BLaER1 (cell line): Measurements from ENCODE around the gene OSM.

Experiments
- H3K27ac ChIP-seq: shearing (Covaris generic); formaldehyde crosslinking; 2 replicates; pipeline ENCODE4 v1.8.1; 2022
- H3K27me3 ChIP-seq: shearing (Covaris generic); formaldehyde crosslinking; 2 replicates; pipeline ENCODE4 v1.8.1; 2022
- H3K36me3 ChIP-seq: shearing (Covaris generic); formaldehyde crosslinking; 2 replicates; pipeline ENCODE4 v1.8.1; 2022
- H3K4me1 ChIP-seq: shearing (Covaris generic); formaldehyde crosslinking; 2 replicates; pipeline ENCODE4 v1.8.1; 2022
- H3K4me2 ChIP-seq: shearing (Covaris generic); formaldehyde crosslinking; 2 replicates; pipeline ENCODE4 v1.8.1; 2022
- H3K4me3 ChIP-seq: shearing (Covaris generic); formaldehyde crosslinking; 2 replicates; pipeline ENCODE4 v1.8.1; 2022
- H3K9ac ChIP-seq: shearing (Covaris generic); formaldehyde crosslinking; 2 replicates; pipeline ENCODE4 v1.8.1; 2022
- H3K9me3 ChIP-seq: shearing (Covaris generic); formaldehyde crosslinking; 2 replicates; pipeline ENCODE4 v1.8.1; 2022
- H4K20me1 ChIP-seq: shearing (Covaris generic); formaldehyde crosslinking; 2 replicates; pipeline ENCODE4 v1.8.1; 2022
- Cebpa-rat ChIP-seq: shearing (Covaris generic); IDR thresholded peaks from 2 replicates; pipeline ENCODE4 v1.8.1; 2022

Gene OSM

DNA sequence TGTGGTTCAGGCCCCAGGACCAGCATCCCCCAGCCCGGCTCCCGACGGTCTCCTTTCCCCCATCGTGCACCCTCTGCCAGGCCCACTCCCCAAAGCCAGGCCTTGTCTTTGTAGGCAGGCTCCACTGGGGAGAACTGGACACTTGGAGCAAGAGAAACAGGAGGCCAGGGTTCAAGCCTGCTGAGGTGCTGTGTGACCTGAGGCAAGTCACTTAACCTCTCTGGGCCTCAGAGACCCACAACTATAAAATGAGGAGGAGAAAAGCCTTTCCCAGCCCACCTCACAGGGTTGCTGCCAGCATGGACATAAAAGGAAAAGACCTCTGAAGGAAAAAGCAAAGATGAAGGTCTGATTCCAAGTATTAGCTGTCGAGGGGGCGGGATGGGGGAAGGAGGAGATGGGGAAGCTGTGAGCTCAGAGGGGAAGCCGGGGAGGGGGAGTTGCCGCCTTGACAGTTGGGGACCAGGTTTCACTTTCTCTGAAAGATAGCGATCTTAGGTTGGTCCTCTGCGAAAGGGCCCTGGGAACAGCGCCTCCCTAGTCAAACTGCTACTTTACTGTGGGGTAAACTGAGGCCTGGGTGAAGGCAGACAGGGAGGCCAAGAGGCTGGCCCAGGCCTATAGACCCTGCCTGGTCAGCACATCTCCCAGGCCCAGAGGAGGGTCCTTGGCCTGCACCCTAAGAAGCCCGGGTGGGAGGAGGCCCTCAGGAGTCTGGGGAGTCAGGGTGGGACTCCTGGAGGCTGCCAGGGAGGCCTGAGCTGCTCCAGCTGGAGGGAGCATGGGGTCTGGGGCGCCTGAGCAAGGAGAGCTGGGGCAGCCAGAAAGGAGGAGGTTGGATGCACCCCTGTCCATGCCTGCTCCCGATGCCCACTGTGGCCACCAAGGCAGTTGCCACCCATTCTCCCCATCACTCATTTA, 991 bp upstream of the OSM start:
- Histone ChIP-seq H3K27ac (peak overlapping the region; percentile 92), H3K9ac (peak overlapping the region; percentile 64; the same call in 1 of the 2 replicates), H3K9me3 (no peaks in the 10 kb centered on the region), H3K4me1 (peaks cover 83% of the 10 kb centered on the region), H3K4me3 (peak overlapping the region; percentile 72), H3K27me3 (no peaks in the 10 kb centered on the region), H3K36me3 (no peaks in the 10 kb centered on the region), H4K20me1 (no peaks in the 10 kb centered on the region), H3K4me2 (peak overlapping the region; percentile 94)
- TF ChIP-seq Cebpa-rat = no peak

DNA sequence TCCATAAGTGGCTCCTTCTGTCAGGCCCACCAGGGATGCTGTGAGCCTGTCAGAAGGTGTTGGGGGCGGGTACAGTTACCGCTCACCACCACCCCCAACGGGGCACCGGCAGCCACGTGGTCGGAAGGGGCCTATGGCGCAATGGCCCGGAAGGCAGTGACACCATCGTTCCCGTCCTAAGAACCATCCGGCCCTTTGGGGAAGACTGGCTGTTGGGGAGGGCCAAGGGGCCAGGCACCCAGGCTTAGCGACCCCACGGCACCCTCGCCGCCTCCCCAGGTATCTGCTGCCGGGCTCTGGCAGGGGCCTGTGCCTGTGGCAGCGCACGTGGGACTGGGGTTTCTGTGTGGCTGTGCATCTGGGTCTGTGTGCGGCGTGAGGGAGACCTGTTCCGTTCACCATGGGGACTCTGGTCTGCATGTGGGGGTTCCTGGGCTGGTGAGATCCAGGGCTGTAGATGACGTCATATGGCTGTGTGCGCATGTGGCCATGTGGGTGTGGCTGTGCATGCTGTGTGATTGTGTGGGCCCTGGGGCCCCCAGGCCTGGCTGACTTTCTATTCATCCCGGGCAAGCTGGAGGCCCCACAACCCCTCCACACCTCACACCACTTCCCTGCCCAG, 717 bp downstream of the OSM start:
- Histone ChIP-seq H3K9me3 (no peaks in the 10 kb centered on the region), H3K36me3 (no peaks in the 10 kb centered on the region), H3K4me1 (peaks cover 78% of the 10 kb centered on the region), H3K27ac (peak overlapping the region; percentile 92), H4K20me1 (no peaks in the 10 kb centered on the region), H3K4me3 (peak overlapping the region; percentile 72), H3K4me2 (peak overlapping the region; percentile 94), H3K9ac (peak overlapping the region; percentile 82), H3K27me3 (no peaks in the 10 kb centered on the region)
- TF ChIP-seq Cebpa-rat = peak; percentile 96

DNA sequence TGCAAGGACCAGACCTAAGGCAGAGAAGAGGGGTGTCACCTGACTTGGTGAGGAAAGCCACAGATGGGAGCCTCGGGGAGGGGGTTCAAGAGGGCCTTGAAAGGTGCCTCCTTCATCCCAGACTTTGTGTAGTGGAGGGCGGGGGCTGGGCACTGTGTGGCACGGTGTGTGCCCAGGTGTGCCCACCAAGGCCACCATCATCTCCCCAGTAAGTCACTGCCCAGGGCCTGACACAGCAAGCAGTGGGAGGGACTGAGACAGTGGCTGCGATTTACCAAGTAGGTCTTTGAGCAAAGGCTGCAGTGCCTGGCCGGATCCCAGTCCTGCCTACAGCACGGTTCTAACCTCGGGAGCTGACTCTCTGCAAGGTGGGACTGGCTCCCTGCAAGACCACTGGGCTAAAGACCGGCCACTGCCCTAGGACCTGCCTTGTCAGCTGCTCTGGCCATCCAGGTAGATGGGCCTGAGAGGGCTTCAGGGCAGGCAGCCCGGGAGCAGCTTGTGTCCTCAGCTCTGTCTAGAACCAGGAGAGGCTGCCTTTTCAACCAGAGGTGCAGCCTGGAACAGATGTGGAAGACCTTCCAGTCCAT, 1.4 kb downstream of the OSM start:
- Histone ChIP-seq H4K20me1 (no peaks in the 10 kb centered on the region), H3K36me3 (no peaks in the 10 kb centered on the region), H3K4me1 (peaks cover 75% of the 10 kb centered on the region), H3K9me3 (no peaks in the 10 kb centered on the region), H3K27me3 (no peaks in the 10 kb centered on the region), H3K4me2 (peak overlapping the region; percentile 94), H3K9ac (peak overlapping the region; percentile 82; the same call in 1 of the 2 replicates), H3K27ac (peak overlapping the region; percentile 92), H3K4me3 (peak overlapping the region; percentile 72)
- TF ChIP-seq Cebpa-rat = no peak

DNA sequence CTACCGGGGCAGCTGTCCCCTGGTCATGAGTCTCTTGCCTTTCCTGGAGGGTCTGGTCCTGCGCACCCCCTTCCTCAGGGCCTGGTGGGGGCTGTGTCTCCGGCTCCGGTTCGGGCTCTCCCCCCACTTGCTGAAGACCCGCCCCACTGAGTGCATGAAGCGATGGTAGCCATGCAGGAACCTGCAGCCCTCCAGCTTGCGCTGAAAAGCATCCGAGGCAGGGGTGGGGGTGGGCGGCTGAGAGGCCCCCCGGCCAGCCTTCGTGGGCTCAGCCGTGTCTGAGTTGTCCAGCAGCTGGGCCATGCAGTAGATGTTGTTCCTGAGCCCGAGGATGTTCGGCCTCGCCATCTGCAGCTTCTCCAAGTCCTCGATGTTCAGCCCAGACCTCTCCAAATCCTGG, 2.8 kb downstream of the OSM start:
- H3K9me3 ChIP-seq = no peaks in the 10 kb centered on the region
- no peaks in the 10 kb centered on the region for H3K27me3 ChIP-seq
- H3K27ac ChIP-seq = no peak overlapping the region
- H3K36me3 ChIP-seq = no peaks in the 10 kb centered on the region
- no peaks in the 10 kb centered on the region for H4K20me1 ChIP-seq
- H3K4me2 ChIP-seq = peak overlapping the region; percentile 74; the same call in 1 of the 2 replicates
- H3K4me3 ChIP-seq = no peak overlapping the region
- no peak overlapping the region for H3K9ac ChIP-seq
- peaks cover 79% of the 10 kb centered on the region for H3K4me1 ChIP-seq
- no peak for TF ChIP-seq Cebpa-rat

DNA sequence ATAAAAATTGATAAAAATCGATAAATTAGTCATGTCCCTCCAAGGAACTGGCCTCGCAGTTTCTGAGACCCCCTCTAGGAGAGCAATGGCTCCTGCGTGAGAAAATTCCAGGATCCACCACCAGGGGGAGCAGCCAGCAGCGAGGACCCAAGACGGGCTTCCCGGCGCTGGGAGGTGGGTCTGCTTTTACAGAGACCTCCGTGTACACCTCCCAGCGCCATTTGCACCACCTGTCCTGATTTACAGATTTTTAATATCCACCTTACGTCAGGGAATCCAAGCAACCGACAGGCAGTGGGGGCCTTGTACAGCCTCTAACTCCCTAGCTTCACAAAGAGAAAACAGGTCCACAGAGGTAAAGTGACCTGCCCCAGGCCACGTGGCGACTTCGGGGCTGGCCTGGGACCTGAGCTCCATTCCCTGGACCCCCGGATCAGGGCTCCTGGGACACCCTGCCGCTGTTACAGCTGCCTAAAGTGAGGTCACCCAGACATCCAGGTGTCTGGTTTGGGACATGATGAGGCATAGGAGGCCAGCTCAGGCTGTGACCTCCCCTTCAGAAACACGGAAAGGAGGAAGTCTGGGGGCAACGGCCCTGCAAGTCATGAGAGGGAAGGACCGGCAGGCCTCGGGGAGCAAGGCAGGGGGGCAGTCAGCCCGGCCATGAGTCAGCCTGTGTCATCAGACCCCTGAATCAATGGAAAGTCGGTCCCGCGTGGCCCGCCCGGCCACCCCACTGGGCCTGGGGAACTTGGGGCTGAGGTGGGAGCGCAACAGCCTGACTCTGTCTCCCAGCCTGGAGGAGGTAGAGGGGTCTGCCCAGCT, 3.5 kb downstream of the OSM start:
- Histone ChIP-seq H3K9ac (no peak overlapping the region), H3K4me1 (peaks cover 79% of the 10 kb centered on the region), H3K27me3 (no peaks in the 10 kb centered on the region), H3K36me3 (no peaks in the 10 kb centered on the region), H3K9me3 (no peaks in the 10 kb centered on the region), H3K27ac (0 out of 2 replicates have a peak overlapping the region, but pooled peaks have one; percentile 1), H3K4me2 (peak overlapping the region; percentile 74), H3K4me3 (no peak overlapping the region), H4K20me1 (no peaks in the 10 kb centered on the region)
- no peak for TF ChIP-seq Cebpa-rat

DNA sequence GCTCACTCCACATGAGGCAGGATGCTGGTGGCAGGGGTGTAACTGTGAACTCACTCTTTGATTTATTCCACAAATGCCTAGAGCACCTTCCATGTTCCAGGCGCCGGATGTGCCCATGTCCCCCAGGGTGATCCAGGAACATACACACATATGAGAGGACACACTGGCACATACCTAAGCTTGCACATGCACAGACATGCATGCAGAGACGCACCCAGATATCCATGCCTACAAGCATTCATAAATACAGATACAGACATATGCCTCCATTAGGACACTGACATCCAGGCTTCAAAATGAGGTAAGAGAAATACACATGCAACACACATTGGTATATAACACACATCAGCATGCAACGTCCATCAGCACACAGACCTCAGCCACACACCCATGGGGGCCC, 4.5 kb downstream of the OSM start:
- no peak overlapping the region for H3K4me2 ChIP-seq
- H3K4me3 ChIP-seq = no peak overlapping the region
- no peaks in the 10 kb centered on the region for H3K9me3 ChIP-seq
- peaks cover 79% of the 10 kb centered on the region for H3K4me1 ChIP-seq
- H3K9ac ChIP-seq = no peak overlapping the region
- no peaks in the 10 kb centered on the region for H3K27me3 ChIP-seq
- no peaks in the 10 kb centered on the region for H3K36me3 ChIP-seq
- H3K27ac ChIP-seq = no peak overlapping the region
- no peak for TF ChIP-seq Cebpa-rat
- H4K20me1 ChIP-seq = no peaks in the 10 kb centered on the region

DNA sequence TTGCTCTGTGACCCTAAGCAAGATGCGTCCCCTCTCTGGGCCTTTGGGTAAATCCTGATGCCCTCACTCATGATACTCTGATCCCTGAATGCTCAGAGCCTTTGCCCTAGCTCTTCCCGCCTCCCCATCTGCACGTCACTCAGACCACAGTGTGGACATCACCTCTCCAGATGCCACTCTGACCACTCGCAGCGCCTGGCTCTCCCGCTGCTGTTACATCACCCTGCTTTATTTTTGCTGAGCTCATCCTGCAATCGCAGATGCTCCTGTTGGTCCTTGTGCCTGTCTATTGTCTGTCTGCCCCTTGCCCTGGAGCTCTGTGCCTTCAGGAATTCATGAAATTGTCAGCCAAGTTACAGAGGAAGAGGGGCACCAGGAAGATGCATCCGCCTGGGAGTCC, 5.5 kb downstream of the OSM start:
- Histone ChIP-seq H4K20me1 (no peaks in the 10 kb centered on the region), H3K4me2 (no peak overlapping the region), H3K9ac (no peak overlapping the region), H3K27me3 (no peaks in the 10 kb centered on the region), H3K36me3 (no peaks in the 10 kb centered on the region), H3K27ac (no peak overlapping the region), H3K4me1 (peaks cover 81% of the 10 kb centered on the region), H3K4me3 (no peak overlapping the region), H3K9me3 (no peaks in the 10 kb centered on the region)
- no peak for TF ChIP-seq Cebpa-rat

DNA sequence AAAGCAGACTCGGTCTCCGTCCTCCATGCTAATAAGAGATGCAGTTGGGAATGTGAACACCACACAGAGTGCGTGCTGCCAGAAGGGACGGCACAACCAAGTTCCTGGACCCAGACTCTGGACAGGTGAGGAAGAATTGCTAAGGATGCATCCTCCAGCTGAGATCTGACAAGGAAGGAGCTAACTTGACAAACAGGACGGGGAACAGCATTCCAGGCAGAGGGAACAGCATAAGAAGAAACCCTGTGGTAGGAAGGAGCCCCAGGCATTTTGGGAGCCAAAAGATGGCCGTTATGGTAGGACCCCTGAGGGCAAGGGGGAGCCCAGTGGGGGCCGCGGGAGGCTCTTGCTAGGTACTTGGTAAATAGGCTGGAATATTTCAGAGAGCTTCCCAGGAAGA, 6.0 kb downstream of the OSM start:
- H4K20me1 ChIP-seq = no peaks in the 10 kb centered on the region
- no peaks in the 10 kb centered on the region for H3K36me3 ChIP-seq
- H3K27me3 ChIP-seq = no peaks in the 10 kb centered on the region
- H3K4me1 ChIP-seq = peaks cover 81% of the 10 kb centered on the region
- H3K27ac ChIP-seq = no peak overlapping the region
- H3K4me2 ChIP-seq = no peak overlapping the region
- H3K9me3 ChIP-seq = no peaks in the 10 kb centered on the region
- no peak overlapping the region for H3K4me3 ChIP-seq
- H3K9ac ChIP-seq = no peak overlapping the region
- no peak for TF ChIP-seq Cebpa-rat

DNA sequence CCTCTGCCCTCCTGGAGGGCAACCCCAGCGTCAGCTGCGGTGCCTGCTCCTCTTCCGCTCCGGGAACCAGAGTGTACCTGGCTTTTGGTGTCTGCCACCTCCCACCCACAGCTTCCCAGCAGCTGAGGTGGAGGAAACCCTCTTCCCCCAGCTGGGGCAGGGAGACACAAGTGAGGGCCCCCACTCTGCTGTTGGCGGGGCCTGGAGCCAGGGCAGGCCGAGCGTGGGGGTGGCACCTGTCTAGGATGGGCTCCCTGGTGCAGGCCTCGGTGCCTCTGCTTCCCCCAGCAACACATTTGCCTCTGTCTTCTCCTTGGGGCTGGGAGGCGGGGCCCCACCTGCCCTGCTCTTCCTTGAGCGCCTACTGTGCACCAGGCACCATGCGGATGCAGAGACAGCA, 6.4 kb downstream of the OSM start:
- no peak overlapping the region for H3K9ac ChIP-seq
- H3K27ac ChIP-seq = no peak overlapping the region
- no peaks in the 10 kb centered on the region for H4K20me1 ChIP-seq
- H3K36me3 ChIP-seq = no peaks in the 10 kb centered on the region
- no peak overlapping the region for H3K4me3 ChIP-seq
- H3K9me3 ChIP-seq = no peaks in the 10 kb centered on the region
- no peak for TF ChIP-seq Cebpa-rat
- H3K4me1 ChIP-seq = peaks cover 77% of the 10 kb centered on the region
- no peaks in the 10 kb centered on the region for H3K27me3 ChIP-seq
- H3K4me2 ChIP-seq = no peak overlapping the region
